Myometrial cell (primary cell): Measurements from ENCODE around the gene MAP3K21. TPM values are rescaled to one million over a fixed set of nuclear protein-coding genes. Genes with fewer than 3 reads are reported as not detected.

Experiments used
- total RNA-seq: library from RNA; depleted of rRNA; stranded (reverse); fragments of >200 nt; gene quantifications from 2 replicates; pipeline ENCODE4 v1.2.3, GENCODE V29; 2015

The MAP3K21 gene
- total RNA-seq = 0.29 and 0.35 TPM in 2 replicates

DNA sequence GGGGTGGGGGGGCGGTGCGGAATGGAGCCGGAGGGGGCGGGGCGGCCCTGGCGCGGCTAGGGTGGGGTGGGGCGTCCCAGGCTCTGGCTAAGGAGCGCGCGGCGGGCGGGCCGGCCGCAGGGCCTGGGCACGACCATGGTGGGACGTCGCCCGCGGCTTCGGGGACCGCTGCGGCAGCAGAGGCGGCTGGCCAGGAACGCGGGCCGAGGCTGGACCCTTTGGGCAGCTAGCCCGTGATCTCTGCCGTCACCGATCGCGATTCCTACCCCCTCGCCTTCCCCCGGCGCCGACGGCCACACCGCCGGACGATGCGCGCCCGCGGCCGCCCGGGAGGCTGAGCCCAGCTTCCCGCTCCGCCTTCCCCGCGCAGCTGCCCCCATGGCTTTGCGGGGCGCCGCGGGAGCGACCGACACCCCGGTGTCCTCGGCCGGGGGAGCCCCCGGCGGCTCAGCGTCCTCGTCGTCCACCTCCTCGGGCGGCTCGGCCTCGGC is at the start of gene MAP3K21:
TSS of gene MAP3K21 (plus strand) at position 74 of the 491 bp plus-strand sequence. CDS start at position 379, 305 bp downstream.

DNA sequence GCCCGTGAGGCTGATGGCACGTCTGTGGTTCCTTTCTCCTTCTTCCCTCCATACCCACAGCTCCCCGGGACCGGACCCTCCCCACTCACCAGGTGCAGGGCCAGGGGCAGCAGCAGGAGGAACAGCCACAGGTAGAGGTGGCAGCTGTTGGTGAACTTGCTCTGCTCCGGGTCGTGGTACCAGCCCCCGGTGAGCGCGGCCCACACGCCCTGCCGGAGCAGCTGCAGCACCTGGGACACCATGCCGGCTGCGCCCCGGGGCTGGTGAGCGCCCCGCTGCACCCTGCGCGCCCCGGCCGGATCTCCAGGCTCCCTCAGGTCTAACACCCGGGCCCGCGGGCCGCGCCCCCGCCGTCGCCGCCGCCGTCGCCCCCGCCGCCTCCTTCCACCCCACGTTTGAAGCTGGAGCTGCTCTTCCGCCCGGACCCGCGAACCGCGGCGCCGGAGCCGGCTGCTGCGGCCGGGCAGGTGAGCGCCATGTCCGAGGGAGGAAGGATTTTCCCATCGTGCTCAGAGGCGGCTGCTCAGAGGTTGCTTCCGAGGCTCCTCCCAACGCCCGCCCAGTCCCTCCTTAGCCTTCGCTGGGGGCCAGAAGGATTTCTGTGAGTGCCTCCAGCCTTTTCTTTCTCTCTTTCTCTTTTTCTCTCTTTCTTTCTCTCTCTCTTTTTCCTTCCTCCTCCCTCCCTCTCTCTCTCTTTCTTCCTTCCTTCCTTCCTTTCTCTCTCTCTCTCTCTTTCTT is 32.1 kb upstream of the MAP3K21 start, which contains the start of gene PCNX2:
TSS of gene PCNX2 (minus strand) at position 489 of the 738 bp plus-strand sequence. CDS start at position 242, 247 bp downstream.

Other genes with a start within 250 kb of the MAP3K21 start
- 6.1 and 53.5 TPM in 2 replicates for gene PCNX2, start 32.0 kb upstream of the MAP3K21 start, total RNA-seq